ENCODE measurements around the gene NHLRC2.

GRCh38 chr10:113842171-113842570 lies 12.3 kb upstream of the NHLRC2 start:
- TF ChIP-seq POLR2AphosphoS5 (IDR thresholded peaks at IDR 0.05) (no peak), CTCF (IDR thresholded peaks at IDR 0.05 in 8 of 11, conservative IDR thresholded peaks at IDR 0.05 in 3 of 11) (no peak)
